Tibial nerve (tissue), 4 donors: Measurements from ENCODE around the gene CD82. TPM values are rescaled to one million over a fixed set of nuclear protein-coding genes. Genes with fewer than 3 reads are reported as not detected.

Experiments used
- DNase-seq, 2 donors: peaks; one replicate each; pipeline ENCODE4 v3.0.0-alpha.2; 2019; ENCODE audit warnings: low spot score in 2 of 2
- H3K27ac ChIP-seq, 4 donors: fragments of 200-600 bp; sonication (generic) in 3 of 4; one replicate each; pipeline ENCODE4 v1.5.1; 2017 to 2019; ENCODE audit warnings: mild to moderate bottlenecking in 1 of 4
- H3K27me3 ChIP-seq, 2 donors: fragments of 200-600 bp; sonication (generic) in 1 of 2; one replicate each; pipeline versions ENCODE4 v1.5.1 to v1.6.0; 2017 to 2019
- H3K36me3 ChIP-seq, 3 donors: fragments of 200-600 bp; sonication (generic); one replicate each; pipeline ENCODE4 v1.5.1; 2018 to 2019
- H3K4me1 ChIP-seq, 4 donors: fragments of 200-600 bp; sonication (generic) in 3 of 4; one replicate each; pipeline ENCODE4 v1.5.1; 2017 to 2019
- H3K4me3 ChIP-seq, 4 donors: fragments of 200-600 bp; sonication (generic) in 3 of 4; one replicate each; pipeline ENCODE4 v1.5.1; 2017 to 2019; ENCODE audit warnings: mild to moderate bottlenecking in 1 of 4, moderate library complexity in 1 of 4
- H3K9me3 ChIP-seq, 4 donors: fragments of 200-600 bp; sonication (generic) in 3 of 4; one replicate each; pipeline ENCODE4 v1.5.1; 2017 to 2019
- EP300 ChIP-seq, 2 donors: sonication (generic); formaldehyde crosslinking; IDR thresholded peaks; one replicate each; pipeline ENCODE4 v1.6.1; 2017; ENCODE audit warnings: antibody characterized with exemption in 2 of 2, mild to moderate bottlenecking in 1 of 2
- POLR2A ChIP-seq, 2 donors: fragments of 450-650 bp; IDR thresholded peaks; one replicate each; pipeline ENCODE4 v1.6.1; 2017; ENCODE audit warnings: antibody characterized with exemption in 2 of 2, mild to moderate bottlenecking in 2 of 2, moderate library complexity in 2 of 2
- WGBS, 2 donors: methylation state at CpG; one replicate each; pipeline ENCODE4 v1.1.5; 2018; 5-methylcytosine and 5-hydroxymethylcytosine counted together
- total RNA-seq, 4 donors: library from RNA; depleted of rRNA; stranded (reverse); fragments of >200 nt; gene quantifications; one replicate each; pipeline ENCODE4 v1.1.0, GENCODE V29; 2016
- TF ChIP-seq, protein P1 (sequence below), 5 experiments: fragments of 200-600 bp in 3 of 5; fragments of 450-650 bp in 2 of 5; sonication (generic) in 3 of 5; IDR thresholded peaks; one replicate each; pipeline ENCODE4 v1.5.1; 2016 to 2019; ENCODE audit warnings: antibody characterized with exemption in 5 of 5, mild to moderate bottlenecking in 3 of 5, moderate library complexity in 2 of 5

The CD82 gene
- total RNA-seq, 4 donors from 2014 or later: 27.9 to 49.4 (median 43.4) TPM

DNA sequence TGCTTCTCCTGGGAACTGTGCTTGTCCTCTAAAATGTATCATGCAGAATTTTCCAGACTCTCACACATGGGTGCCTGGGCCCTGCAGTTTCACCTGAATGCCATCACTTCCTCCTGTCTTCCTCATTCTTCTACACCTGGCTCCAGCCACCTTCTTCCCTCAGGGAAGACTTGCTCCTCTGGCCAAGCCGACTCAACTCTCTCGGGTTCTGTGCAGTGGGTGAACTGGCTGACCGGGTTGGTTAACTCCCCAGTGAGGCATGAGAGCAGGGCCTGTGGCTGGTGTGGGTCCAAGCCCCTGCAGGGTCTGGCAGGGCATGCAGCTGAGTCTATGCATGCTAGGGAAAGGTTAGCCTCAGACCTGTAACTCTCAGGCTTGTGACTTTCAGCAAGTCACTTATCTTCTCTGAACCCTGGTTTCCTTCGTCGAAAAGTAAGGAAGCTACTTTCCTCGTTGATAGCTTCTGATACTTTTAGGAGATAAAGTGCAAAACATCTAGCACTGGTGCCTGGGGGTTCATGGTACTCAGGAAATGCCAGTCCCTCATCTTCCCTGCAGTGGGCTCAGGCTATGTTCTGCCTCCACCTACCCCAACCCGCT lies 11.9 kb downstream of the CD82 start:
- DNase-seq: no peak
- WGBS, 2 donors: 73 to 78% methylated on average over 7 of the region's 7 CpGs
- Histone ChIP-seq H3K27me3 (no peaks in the 10 kb centered on the region), H3K36me3 (peaks cover 0 to 9% (median 0%) of the 10 kb centered on the region in 3 donors), H3K9me3 (no peaks in the 10 kb centered on the region), H3K4me3 (no peak overlapping the region), H3K27ac (no peak overlapping the region), H3K4me1 (peaks cover 0 to 43% (median 25%) of the 10 kb centered on the region in 4 donors)
- TF ChIP-seq POLR2A (IDR thresholded peaks at IDR 0.05) (no peak), EP300 (IDR thresholded peaks at IDR 0.05) (no peak)
- TF ChIP-seq, protein P1, sequence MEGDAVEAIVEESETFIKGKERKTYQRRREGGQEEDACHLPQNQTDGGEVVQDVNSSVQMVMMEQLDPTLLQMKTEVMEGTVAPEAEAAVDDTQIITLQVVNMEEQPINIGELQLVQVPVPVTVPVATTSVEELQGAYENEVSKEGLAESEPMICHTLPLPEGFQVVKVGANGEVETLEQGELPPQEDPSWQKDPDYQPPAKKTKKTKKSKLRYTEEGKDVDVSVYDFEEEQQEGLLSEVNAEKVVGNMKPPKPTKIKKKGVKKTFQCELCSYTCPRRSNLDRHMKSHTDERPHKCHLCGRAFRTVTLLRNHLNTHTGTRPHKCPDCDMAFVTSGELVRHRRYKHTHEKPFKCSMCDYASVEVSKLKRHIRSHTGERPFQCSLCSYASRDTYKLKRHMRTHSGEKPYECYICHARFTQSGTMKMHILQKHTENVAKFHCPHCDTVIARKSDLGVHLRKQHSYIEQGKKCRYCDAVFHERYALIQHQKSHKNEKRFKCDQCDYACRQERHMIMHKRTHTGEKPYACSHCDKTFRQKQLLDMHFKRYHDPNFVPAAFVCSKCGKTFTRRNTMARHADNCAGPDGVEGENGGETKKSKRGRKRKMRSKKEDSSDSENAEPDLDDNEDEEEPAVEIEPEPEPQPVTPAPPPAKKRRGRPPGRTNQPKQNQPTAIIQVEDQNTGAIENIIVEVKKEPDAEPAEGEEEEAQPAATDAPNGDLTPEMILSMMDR (IDR thresholded peaks at IDR 0.05): no peak

DNA sequence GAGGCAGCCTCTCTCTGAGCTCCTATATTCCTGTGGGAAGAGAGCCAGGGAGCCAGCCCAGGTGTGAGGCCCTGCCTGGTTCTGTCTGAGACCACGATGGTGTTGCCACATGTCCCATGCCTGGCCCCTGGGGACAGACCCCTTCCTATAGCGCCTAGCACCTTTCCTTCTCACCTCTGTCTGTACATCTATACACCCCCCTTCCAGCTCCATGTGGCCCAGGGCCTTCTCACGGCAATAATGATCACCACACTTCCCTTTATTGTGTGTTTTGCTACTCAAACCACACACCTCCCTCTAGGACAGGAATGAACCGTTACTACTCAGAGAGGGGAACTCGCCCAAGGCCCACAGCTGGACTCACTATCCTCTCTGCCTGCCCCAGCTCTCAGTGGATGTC lies 12.8 kb downstream of the CD82 start:
- no peak for DNase-seq
- peaks cover 0 to 6% (median 0%) of the 10 kb centered on the region in 4 donors for H3K9me3 ChIP-seq
- no peak overlapping the region for H3K27ac ChIP-seq
- H3K4me3 ChIP-seq: no peak overlapping the region
- H3K36me3 ChIP-seq: peaks cover 0 to 19% (median 0%) of the 10 kb centered on the region in 3 donors
- no peaks in the 10 kb centered on the region for H3K27me3 ChIP-seq
- 77 to 79% methylated on average over 5 of the region's 5 CpGs for WGBS, 2 donors
- H3K4me1 ChIP-seq: peaks cover 0 to 43% (median 24%) of the 10 kb centered on the region in 4 donors
- no peak for TF ChIP-seq EP300 (IDR thresholded peaks at IDR 0.05)
- no peak for TF ChIP-seq POLR2A (IDR thresholded peaks at IDR 0.05)
- TF ChIP-seq, protein P1 (IDR thresholded peaks at IDR 0.05): no peak

DNA sequence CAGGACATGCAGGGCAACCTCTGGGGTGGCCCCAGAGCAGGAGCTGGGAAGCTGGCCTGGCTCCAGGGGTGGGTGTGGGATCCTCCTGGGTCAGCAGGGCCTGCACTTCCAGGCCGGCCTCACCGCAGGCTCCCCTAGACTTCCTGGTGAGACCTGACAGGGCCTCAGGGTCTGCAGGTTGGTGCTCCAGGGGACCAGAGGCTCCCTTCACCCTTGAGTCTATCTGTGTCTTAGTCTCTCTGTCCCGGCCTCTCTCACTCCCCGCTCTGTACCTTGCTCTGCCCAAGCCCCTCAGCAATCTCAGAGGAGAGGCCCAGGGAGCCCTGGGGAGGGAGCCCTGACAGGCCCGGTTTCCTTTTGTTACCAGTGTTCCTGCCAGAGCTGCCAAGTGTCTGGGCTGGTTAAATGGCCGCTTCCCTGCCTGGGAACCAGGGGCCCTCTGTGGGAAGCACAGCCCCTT lies 13.9 kb downstream of the CD82 start:
- 33 to 43% methylated on average over 5 to 6 of the region's 6 CpGs for WGBS, 2 donors
- DNase-seq: no peak
- Histone ChIP-seq H3K36me3 (peaks cover 0 to 19% (median 0%) of the 10 kb centered on the region in 3 donors), H3K4me1 (peaks cover 0 to 43% (median 20%) of the 10 kb centered on the region in 4 donors), H3K4me3 (no peak overlapping the region), H3K9me3 (peaks cover 0 to 6% (median 0%) of the 10 kb centered on the region in 4 donors), H3K27ac (peak overlapping the region in 2 of 4 donors; percentile 17 to 48), H3K27me3 (no peaks in the 10 kb centered on the region)
- TF ChIP-seq, protein P1 (IDR thresholded peaks at IDR 0.05): no peak
- TF ChIP-seq EP300 (IDR thresholded peaks at IDR 0.05) (no peak), POLR2A (IDR thresholded peaks at IDR 0.05) (no peak)

DNA sequence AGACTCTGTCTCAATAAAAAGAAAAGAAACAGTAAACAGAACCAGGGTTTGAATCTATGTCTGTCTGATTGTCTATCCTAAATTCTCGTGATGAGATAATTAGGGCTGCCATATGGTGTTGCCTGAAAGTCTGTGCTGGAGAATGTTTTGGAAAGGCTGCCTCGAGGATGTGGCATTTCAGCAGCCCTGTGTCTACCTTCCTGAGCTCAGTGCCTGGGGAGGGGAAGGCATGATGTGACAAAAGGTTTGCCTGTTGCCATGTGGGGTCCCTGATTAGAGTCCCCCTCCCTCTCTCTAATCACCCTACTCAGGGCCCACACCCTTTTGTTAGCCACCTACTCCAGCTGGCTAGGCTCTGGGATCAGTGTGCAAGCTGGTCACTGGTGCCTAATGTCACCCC lies 15.2 kb downstream of the CD82 start:
- peaks cover 0 to 6% (median 0%) of the 10 kb centered on the region in 4 donors for H3K9me3 ChIP-seq

DNA sequence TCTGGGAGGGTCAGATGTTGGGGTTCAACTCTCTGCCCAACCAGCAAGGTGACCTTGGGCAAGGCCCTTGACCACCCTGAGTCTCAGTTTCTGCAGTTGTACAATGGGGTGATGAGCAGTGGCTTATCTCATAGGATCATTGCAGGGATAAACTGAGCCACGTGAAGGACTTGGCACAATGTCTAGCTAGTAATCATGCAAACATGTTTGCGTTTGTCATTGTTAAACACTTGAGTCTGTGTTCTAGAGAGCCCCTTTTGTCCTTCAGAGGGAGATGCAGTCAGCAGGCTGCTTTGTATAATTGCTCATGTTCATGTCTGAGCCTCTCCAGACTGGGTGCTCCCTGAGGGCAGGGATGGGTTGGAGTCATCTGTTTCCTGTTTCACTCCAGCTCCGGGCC lies 15.8 kb downstream of the CD82 start:
- 67 to 70% methylated on average over 3 of the region's 3 CpGs for WGBS, 2 donors
- peaks cover 0 to 19% (median 0%) of the 10 kb centered on the region in 3 donors for H3K36me3 ChIP-seq
- peaks cover 0 to 6% (median 0%) of the 10 kb centered on the region in 4 donors for H3K9me3 ChIP-seq
- H3K27ac ChIP-seq: no peak overlapping the region
- H3K4me3 ChIP-seq: no peak overlapping the region
- H3K4me1 ChIP-seq: peaks cover 0 to 35% (median 11%) of the 10 kb centered on the region in 4 donors
- H3K27me3 ChIP-seq: no peaks in the 10 kb centered on the region
- no peak for DNase-seq
- TF ChIP-seq, protein P1 (IDR thresholded peaks at IDR 0.05): no peak
- TF ChIP-seq POLR2A (IDR thresholded peaks at IDR 0.05) (no peak), EP300 (IDR thresholded peaks at IDR 0.05) (no peak)

More for the DNA sequence above, 15.2 kb downstream of the CD82 start:
- TF ChIP-seq EP300 (IDR thresholded peaks at IDR 0.05) (no peak), POLR2A (IDR thresholded peaks at IDR 0.05) (no peak)
- TF ChIP-seq, protein P1 (IDR thresholded peaks at IDR 0.05): no peak
- WGBS, 2 donors: 73 to 76% methylated on average over 2 of the region's 2 CpGs
- H3K4me3 ChIP-seq: no peak overlapping the region
- peaks cover 0 to 35% (median 11%) of the 10 kb centered on the region in 4 donors for H3K4me1 ChIP-seq
- peaks cover 0 to 19% (median 0%) of the 10 kb centered on the region in 3 donors for H3K36me3 ChIP-seq
- H3K27ac ChIP-seq: no peak overlapping the region
- no peaks in the 10 kb centered on the region for H3K27me3 ChIP-seq
- DNase-seq: no peak
